Neural progenitor cell (in vitro differentiated cells): ENCODE results near the gene MEOX1. TPM values are rescaled to one million over a fixed set of nuclear protein-coding genes. Genes with fewer than 3 reads are reported as not detected.

Experiments
- DNase-seq: peaks from one replicate; pipeline ENCODE4 v3.0.0-alpha.2; 2016; ENCODE audit warnings: low spot score
- H2AFZ ChIP-seq: fragments of 200-600 bp; sonication (generic); replicated peaks from 2 replicates; pipeline ENCODE4 v1.6.1; 2016; ENCODE audit warnings: antibody characterized with exemption
- H3F3A ChIP-seq: fragments of 200-600 bp; sonication (generic); 2 replicates; pipeline ENCODE4 v1.6.1; 2016; ENCODE audit warnings: antibody characterized with exemption, low read depth
- H3K27ac ChIP-seq: fragments of 200-600 bp; sonication (generic); 2 replicates; pipeline ENCODE4 v1.5.1; 2016; ENCODE audit warnings: mild to moderate bottlenecking
- H3K27me3 ChIP-seq: fragments of 200-600 bp; sonication (generic); 2 replicates; pipeline ENCODE4 v1.6.1; 2016; ENCODE audit warnings: mild to moderate bottlenecking, moderate library complexity
- H3K36me3 ChIP-seq: fragments of 200-600 bp; sonication (generic); 2 replicates; pipeline ENCODE4 v1.5.1; 2016
- H3K4me1 ChIP-seq: fragments of 200-600 bp; sonication (generic); 2 replicates; pipeline ENCODE4 v1.6.1; 2016; ENCODE audit warnings: mixed run types
- H3K4me2 ChIP-seq: fragments of 200-600 bp; sonication (generic); 2 replicates; pipeline ENCODE4 v1.6.1; 2016
- H3K4me3 ChIP-seq: fragments of 200-600 bp; sonication (generic); 2 replicates; pipeline ENCODE4 v1.5.1; 2016
- H3K79me2 ChIP-seq: fragments of 200-600 bp; sonication (generic); 2 replicates; pipeline ENCODE4 v1.6.1; 2016; ENCODE audit warnings: low read depth
- H3K9ac ChIP-seq: fragments of 200-600 bp; sonication (generic); 2 replicates; pipeline ENCODE4 v1.6.1; 2016
- H3K9me3 ChIP-seq: fragments of 200-600 bp; sonication (generic); 2 replicates; pipeline ENCODE4 v1.5.1; 2016; ENCODE audit warnings: low read depth
- H4K20me1 ChIP-seq: fragments of 200-600 bp; sonication (generic); 2 replicates; pipeline ENCODE4 v1.6.1; 2016; ENCODE audit warnings: low read depth
- H3K27ac Mint-ChIP-seq: 3 replicates; pipeline ENCODE4 v1.8.0; 2021; ENCODE audit warnings: mixed read lengths
- H3K27me3 Mint-ChIP-seq: 2 replicates; pipeline ENCODE4 v1.8.0; 2022; ENCODE audit warnings: low read depth, mild to moderate bottlenecking, inconsistent platforms, moderate library complexity, mixed read lengths; ENCODE audit not compliant: insufficient read depth
- H3K36me3 Mint-ChIP-seq: 3 replicates; pipeline ENCODE4 v1.8.0; 2021; ENCODE audit warnings: mixed read lengths
- H3K4me1 Mint-ChIP-seq: 3 replicates; pipeline ENCODE4 v1.8.0; 2021; ENCODE audit warnings: mixed read lengths
- H3K4me3 Mint-ChIP-seq: 3 replicates; pipeline ENCODE4 v1.8.0; 2021; ENCODE audit warnings: mild to moderate bottlenecking, moderate library complexity, mixed read lengths
- H3K9me3 Mint-ChIP-seq: 3 replicates; pipeline ENCODE4 v1.8.0; 2020; ENCODE audit warnings: mixed read lengths
- EZH2 ChIP-seq: fragments of 200-600 bp; sonication (generic); IDR thresholded peaks from 2 replicates; pipeline ENCODE4 v1.6.1; 2017; ENCODE audit warnings: antibody characterized with exemption, mild to moderate bottlenecking, moderate library complexity
- EZH2phosphoT487 ChIP-seq: fragments of 200-600 bp; sonication (generic); IDR thresholded peaks from 2 replicates; pipeline ENCODE4 v1.6.1; 2017; ENCODE audit warnings: antibody characterized with exemption
- total RNA-seq: library from RNA; depleted of rRNA; stranded (reverse); fragments of >200 nt; gene quantifications from 2 replicates; pipeline ENCODE4 v1.2.3, GENCODE V29; 2015; ENCODE audit warnings: low replicate concordance
- TF ChIP-seq, protein P1 (sequence below): fragments of 200-600 bp; sonication (generic); IDR thresholded peaks from 2 replicates; pipeline ENCODE4 v1.5.1; 2017; ENCODE audit warnings: antibody characterized with exemption, mild to moderate bottlenecking

MEOX1 gene
- total RNA-seq, 1 donor from 2014 or later: not detected

DNA sequence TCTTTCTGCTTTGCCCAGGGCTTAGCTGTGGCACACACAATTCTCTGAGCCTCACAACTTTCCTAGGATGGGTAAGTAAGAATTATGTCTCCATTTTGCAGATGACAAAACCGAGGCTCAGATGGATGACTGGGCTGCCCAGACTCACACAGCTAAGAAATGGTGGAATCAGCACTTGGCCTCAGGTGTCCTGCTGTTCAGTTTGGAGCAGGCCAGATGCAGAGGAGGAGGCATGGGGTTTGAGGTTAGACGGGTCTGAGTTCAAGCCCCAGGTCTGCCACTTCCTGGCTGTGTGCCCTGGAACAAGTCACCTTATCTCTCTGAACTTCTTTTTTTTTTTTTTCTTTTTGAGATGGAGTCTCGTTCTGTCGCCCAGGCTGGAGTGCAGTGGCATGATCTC lies 1.7 kb upstream of the MEOX1 start:
- no peak overlapping the region for H3K4me2 ChIP-seq
- no peak overlapping the region for H3K4me3 ChIP-seq
- H3K9me3 ChIP-seq: no peaks in the 10 kb centered on the region
- H3K27ac ChIP-seq: no peak overlapping the region
- H3K27me3 Mint-ChIP-seq: peaks cover 11% of the 10 kb centered on the region
- H3K9ac ChIP-seq: no peak overlapping the region
- H3K27me3 ChIP-seq: no peaks in the 10 kb centered on the region
- H3K36me3 ChIP-seq: no peaks in the 10 kb centered on the region
- no peaks in the 10 kb centered on the region for H4K20me1 ChIP-seq
- TF ChIP-seq EZH2phosphoT487 (no peak), EZH2 (no peak)
- TF ChIP-seq, protein P1, sequence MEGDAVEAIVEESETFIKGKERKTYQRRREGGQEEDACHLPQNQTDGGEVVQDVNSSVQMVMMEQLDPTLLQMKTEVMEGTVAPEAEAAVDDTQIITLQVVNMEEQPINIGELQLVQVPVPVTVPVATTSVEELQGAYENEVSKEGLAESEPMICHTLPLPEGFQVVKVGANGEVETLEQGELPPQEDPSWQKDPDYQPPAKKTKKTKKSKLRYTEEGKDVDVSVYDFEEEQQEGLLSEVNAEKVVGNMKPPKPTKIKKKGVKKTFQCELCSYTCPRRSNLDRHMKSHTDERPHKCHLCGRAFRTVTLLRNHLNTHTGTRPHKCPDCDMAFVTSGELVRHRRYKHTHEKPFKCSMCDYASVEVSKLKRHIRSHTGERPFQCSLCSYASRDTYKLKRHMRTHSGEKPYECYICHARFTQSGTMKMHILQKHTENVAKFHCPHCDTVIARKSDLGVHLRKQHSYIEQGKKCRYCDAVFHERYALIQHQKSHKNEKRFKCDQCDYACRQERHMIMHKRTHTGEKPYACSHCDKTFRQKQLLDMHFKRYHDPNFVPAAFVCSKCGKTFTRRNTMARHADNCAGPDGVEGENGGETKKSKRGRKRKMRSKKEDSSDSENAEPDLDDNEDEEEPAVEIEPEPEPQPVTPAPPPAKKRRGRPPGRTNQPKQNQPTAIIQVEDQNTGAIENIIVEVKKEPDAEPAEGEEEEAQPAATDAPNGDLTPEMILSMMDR: no peak
- H3K79me2 ChIP-seq: no peaks in the 10 kb centered on the region
- no peak overlapping the region for H3K4me3 Mint-ChIP-seq
- H3K9me3 Mint-ChIP-seq: no peaks in the 10 kb centered on the region
- H3K4me1 ChIP-seq: peaks cover 44% of the 10 kb centered on the region
- peaks cover 17% of the 10 kb centered on the region for H3F3A ChIP-seq
- DNase-seq: no peak
- H2AFZ ChIP-seq: no peak overlapping the region
- no peaks in the 10 kb centered on the region for H3K36me3 Mint-ChIP-seq
- peaks cover 55% of the 10 kb centered on the region for H3K4me1 Mint-ChIP-seq
- no peak overlapping the region for H3K27ac Mint-ChIP-seq

GRCh38 chr17:43662413-43663141 lies 855 bp upstream of the MEOX1 start:
- H3K4me3 ChIP-seq: no peak overlapping the region
- no peaks in the 10 kb centered on the region for H3K9me3 ChIP-seq
- no peaks in the 10 kb centered on the region for H3K79me2 ChIP-seq
- Mint-ChIP-seq H3K9me3 (no peaks in the 10 kb centered on the region), H3K36me3 (no peaks in the 10 kb centered on the region), H3K27me3 (peaks cover 11% of the 10 kb centered on the region), H3K4me3 (peak overlapping the region; percentile 14), H3K27ac (peak overlapping the region; percentile 91), H3K4me1 (peaks cover 52% of the 10 kb centered on the region)
- H3F3A ChIP-seq: peaks cover 17% of the 10 kb centered on the region
- no peaks in the 10 kb centered on the region for H3K36me3 ChIP-seq
- no peak overlapping the region for H3K9ac ChIP-seq
- peaks cover 44% of the 10 kb centered on the region for H3K4me1 ChIP-seq
- peak overlapping the region; percentile 9 for H2AFZ ChIP-seq
- no peaks in the 10 kb centered on the region for H3K27me3 ChIP-seq
- no peak for TF ChIP-seq EZH2phosphoT487
- peak overlapping the region; percentile 6 for H3K27ac ChIP-seq
- no peak for DNase-seq
- peak overlapping the region; percentile 33 for H3K4me2 ChIP-seq
- H4K20me1 ChIP-seq: no peaks in the 10 kb centered on the region

- Mint-ChIP-seq H3K9me3 (no peaks in the 10 kb centered on the region), H3K4me1 (peaks cover 65% of the 10 kb centered on the region), H3K27ac (peak overlapping the region; percentile 42)
Observed at GRCh38 chr17:43660816-43661493, 767 bp downstream of the MEOX1 start.

More at GRCh38 chr17:43660816-43661493, 767 bp downstream of the MEOX1 start:
- Histone ChIP-seq H3K79me2 (no peaks in the 10 kb centered on the region), H2AFZ (no peak overlapping the region), H3K27ac (no peak overlapping the region), H3K27me3 (no peaks in the 10 kb centered on the region), H3K36me3 (no peaks in the 10 kb centered on the region), H3K9me3 (no peaks in the 10 kb centered on the region), H3K4me1 (peaks cover 60% of the 10 kb centered on the region), H3K4me2 (no peak overlapping the region), H3K9ac (no peak overlapping the region), H3K4me3 (no peak overlapping the region), H3F3A (peaks cover 30% of the 10 kb centered on the region), H4K20me1 (no peaks in the 10 kb centered on the region)
- TF ChIP-seq EZH2phosphoT487 (no peak), EZH2 (no peak)
- TF ChIP-seq, protein P1: no peak
- H3K4me3 Mint-ChIP-seq: peak overlapping the region; percentile 13
- H3K36me3 Mint-ChIP-seq: no peaks in the 10 kb centered on the region
- DNase-seq: no peak
- H3K27me3 Mint-ChIP-seq: peaks cover 6% of the 10 kb centered on the region
